WERI-Rb-1 (cell line): ENCODE measurements around the gene SPEM3.

Experiments used
- DNase-seq: peaks from one replicate; pipeline ENCODE4 v3.0.0-alpha.2; 2020
- H3K27ac ChIP-seq: fragments of 250-450 bp; sonication (Bioruptor Pico); 2 replicates; pipeline ENCODE4 v1.5.1; 2020; ENCODE audit warnings: mild to moderate bottlenecking, moderate library complexity
- H3K27me3 ChIP-seq: fragments of 250-450 bp; sonication (Bioruptor Pico); 2 replicates; pipeline ENCODE4 v1.5.1; 2021; ENCODE audit warnings: mild to moderate bottlenecking, low read depth, moderate library complexity; ENCODE audit not compliant: insufficient read depth, severe bottlenecking
- H3K36me3 ChIP-seq: fragments of 250-450 bp; sonication (Bioruptor Pico); 2 replicates; pipeline ENCODE4 v1.5.1; 2020; ENCODE audit warnings: mild to moderate bottlenecking, moderate library complexity
- H3K4me3 ChIP-seq: 2 replicates; pipeline ENCODE4 v1.5.1; 2011; ENCODE audit warnings: low read depth, mild to moderate bottlenecking, control low read depth, low read length
- H3K9me3 ChIP-seq: fragments of 250-450 bp; sonication (Bioruptor Pico); 2 replicates; pipeline ENCODE4 v1.5.1; 2021; ENCODE audit warnings: mild to moderate bottlenecking, moderate library complexity; ENCODE audit not compliant: severe bottlenecking
- TF ChIP-seq, protein P1 (sequence below): IDR thresholded peaks from 2 replicates; pipeline ENCODE4 v1.5.1; 2011; ENCODE audit warnings: low read depth, mild to moderate bottlenecking, control low read depth, inconsistent platforms, low read length

The SPEM3 gene

DNA sequence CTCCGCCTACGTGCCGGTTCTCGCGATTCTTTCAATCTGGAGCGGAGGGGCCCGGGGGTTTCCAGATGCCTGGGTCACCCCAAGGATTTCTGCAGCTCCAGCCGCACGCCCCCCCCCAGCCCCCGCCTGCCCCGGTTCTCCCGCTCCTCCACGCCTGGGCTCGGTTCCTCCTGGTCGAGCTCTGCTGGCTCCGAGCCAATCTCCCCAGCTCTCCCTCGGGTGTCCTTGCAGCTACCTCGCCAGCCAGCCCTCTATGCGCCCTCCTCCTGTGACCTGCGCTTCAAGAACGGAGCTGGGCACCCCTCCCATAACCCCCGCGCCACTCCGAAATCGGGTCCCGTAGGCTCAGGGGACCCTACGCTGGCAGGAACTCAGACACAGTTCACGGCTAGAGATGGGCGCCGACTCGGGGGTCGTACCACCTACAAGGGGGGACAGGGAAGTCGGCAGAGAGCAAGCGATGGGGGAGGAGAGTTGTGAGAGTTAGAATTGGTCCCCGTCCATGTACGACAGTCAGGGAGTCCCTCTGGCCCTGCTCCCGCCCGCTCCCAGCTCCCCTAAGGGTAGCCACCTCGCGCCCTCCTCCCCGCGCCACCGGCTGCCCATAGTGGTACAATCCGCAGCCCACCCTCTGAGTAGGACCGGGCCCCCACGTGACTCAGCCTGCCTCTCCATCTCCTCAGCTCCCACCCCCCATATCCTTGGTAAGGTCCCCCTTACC, 11.6 kb downstream of the SPEM3 start:
- Histone ChIP-seq H3K27ac (peak overlapping the region; percentile 41), H3K4me3 (peak overlapping the region; percentile 86), H3K36me3 (no peaks in the 10 kb centered on the region), H3K27me3 (peaks cover 12% of the 10 kb centered on the region), H3K9me3 (no peaks in the 10 kb centered on the region)
- peak; percentile 58 for DNase-seq
- TF ChIP-seq, protein P1, sequence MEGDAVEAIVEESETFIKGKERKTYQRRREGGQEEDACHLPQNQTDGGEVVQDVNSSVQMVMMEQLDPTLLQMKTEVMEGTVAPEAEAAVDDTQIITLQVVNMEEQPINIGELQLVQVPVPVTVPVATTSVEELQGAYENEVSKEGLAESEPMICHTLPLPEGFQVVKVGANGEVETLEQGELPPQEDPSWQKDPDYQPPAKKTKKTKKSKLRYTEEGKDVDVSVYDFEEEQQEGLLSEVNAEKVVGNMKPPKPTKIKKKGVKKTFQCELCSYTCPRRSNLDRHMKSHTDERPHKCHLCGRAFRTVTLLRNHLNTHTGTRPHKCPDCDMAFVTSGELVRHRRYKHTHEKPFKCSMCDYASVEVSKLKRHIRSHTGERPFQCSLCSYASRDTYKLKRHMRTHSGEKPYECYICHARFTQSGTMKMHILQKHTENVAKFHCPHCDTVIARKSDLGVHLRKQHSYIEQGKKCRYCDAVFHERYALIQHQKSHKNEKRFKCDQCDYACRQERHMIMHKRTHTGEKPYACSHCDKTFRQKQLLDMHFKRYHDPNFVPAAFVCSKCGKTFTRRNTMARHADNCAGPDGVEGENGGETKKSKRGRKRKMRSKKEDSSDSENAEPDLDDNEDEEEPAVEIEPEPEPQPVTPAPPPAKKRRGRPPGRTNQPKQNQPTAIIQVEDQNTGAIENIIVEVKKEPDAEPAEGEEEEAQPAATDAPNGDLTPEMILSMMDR = no peak

DNA sequence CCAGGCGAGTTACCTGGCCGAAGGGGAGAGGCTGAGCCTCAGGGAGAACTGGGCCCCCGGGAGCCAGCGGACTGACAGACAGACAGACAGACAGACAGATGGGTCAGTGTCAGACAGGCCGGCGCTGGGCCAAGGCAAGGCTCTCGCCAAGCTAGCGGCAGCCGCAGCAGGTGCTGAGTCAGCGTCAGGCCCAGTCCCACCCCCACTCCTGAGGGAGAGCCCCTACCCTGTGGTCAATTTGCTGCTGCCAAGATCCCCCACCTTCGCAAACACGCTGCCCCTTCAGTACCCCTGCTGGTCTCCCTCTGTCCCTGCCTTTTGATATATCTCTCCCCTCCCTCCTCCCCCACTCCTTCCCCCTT, 12.2 kb downstream of the SPEM3 start:
- Histone ChIP-seq H3K9me3 (no peaks in the 10 kb centered on the region), H3K36me3 (no peaks in the 10 kb centered on the region), H3K27me3 (peaks cover 12% of the 10 kb centered on the region), H3K27ac (peak overlapping the region; percentile 41), H3K4me3 (peak overlapping the region; percentile 86)
- TF ChIP-seq, protein P1 = no peak
- DNase-seq = peak; percentile 50

DNA sequence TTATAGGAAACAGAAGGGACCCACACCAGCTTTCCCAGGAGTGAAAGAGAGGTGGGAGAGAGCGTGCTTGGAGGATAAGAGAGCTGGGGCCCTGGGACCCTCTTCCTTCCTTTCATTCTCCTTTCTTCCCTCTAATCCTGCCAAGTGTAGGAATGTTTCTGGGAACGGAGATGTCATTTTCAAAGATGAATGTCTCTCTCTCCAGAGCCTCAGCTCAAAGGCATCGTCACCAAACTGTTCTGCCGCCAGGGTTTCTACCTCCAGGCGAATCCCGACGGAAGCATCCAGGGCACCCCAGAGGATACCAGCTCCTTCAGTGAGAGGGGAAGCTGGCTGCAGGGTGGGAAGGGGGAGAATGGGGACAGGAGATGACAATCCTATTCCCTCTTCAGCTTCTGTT, 12.6 kb downstream of the SPEM3 start:
- H3K36me3 ChIP-seq = no peaks in the 10 kb centered on the region
- TF ChIP-seq, protein P1 = no peak
- no peak overlapping the region for H3K27ac ChIP-seq
- no peak for DNase-seq
- no peaks in the 10 kb centered on the region for H3K9me3 ChIP-seq
- no peak overlapping the region for H3K4me3 ChIP-seq
- peaks cover 10% of the 10 kb centered on the region for H3K27me3 ChIP-seq

DNA sequence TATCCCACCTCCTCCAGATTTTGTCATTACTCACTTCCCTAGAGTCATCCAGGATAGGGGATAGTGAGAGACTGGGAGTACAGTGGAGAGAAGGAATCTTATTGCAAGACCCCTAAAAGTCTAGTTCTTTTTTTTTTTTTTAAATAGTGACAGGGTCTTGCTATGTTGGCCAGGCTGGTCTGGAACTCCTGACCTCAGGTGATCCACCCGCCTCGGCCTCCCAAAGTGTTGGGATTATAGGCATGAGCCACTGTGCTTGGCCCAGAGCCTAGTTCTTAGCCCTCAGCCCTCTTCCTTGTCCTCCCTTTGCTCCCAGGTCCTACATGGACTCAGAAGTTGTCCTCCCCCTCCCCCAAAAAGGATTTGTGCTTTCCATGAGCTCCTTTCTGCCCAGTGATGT, 13.5 kb downstream of the SPEM3 start:
- DNase-seq = no peak
- Histone ChIP-seq H3K4me3 (no peak overlapping the region), H3K36me3 (no peaks in the 10 kb centered on the region), H3K27me3 (peaks cover 7% of the 10 kb centered on the region), H3K27ac (no peak overlapping the region), H3K9me3 (no peaks in the 10 kb centered on the region)
- TF ChIP-seq, protein P1 = no peak

DNA sequence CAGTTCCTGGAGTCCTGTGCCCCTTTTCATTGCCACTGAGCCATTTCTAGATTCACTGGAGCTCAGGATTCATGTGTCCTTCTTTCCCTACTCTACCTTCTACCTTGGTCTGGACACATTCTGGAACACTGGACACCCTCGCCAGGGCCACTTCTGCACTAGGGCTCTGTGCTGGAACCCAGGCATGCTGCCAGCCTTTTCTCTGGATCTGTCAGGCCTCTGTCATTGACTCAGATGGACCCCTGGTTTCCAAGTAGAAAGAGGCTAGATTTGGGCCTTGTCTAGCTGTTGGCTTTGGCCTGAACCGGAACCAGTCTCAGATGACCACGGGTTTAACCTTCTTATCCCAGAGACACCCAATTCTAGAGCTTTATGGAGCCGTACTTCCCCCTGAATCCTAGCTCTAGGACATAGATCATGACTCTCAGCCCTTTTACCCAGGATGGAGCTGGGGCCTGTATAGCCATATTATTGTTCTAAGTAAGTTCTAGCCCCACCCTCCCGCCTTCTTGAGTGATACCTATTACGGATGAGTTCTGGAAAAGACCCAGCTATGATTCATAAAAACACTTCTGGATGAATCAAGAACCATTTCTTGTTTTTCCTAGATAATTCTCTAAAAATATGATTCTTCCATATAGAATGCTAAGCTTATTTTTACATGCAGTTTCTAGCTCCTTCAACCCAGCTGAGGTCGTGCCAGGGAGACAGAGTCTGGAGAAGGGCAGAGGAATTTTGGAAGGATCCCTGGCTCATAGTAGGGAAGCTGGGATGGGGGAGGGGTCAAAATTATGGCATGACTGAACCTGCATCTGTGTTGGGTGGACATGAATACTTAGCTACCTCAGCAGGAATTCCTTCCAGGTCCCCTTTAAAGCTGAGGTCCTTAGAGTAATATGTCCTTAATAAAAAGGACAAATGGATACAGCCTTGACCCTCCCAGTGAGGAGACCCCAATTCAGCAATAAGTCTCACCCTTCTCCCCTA, 15.1 kb downstream of the SPEM3 start:
- H3K4me3 ChIP-seq = no peak overlapping the region
- H3K9me3 ChIP-seq = no peaks in the 10 kb centered on the region
- H3K36me3 ChIP-seq = no peaks in the 10 kb centered on the region
- TF ChIP-seq, protein P1 = no peak
- no peak for DNase-seq
- H3K27me3 ChIP-seq = peaks cover 3% of the 10 kb centered on the region
- no peak overlapping the region for H3K27ac ChIP-seq
